ENCODE measurements around the gene SLF2. TPM values are rescaled to one million over a fixed set of nuclear protein-coding genes. Genes with fewer than 3 reads are reported as not detected.
"Not testable (repeated sequence)": the region's sequence is repeated elsewhere in the genome, so short reads cannot be mapped to it uniquely, and the experiment has no call there.

The SLF2 gene
- total and polyA plus RNA-seq, 2 donors from 2014 or later, result 6.7 to 29.6 TPM

- no peak overlapping the region for H3K9ac ChIP-seq (ENCODE audit: low read length in 3 of 3)
- H3K27ac ChIP-seq (ENCODE audit: low read depth in 2 of 2, low read length in 2 of 2), result no peak overlapping the region
- intact Hi-C loops (cut with DNase I), result no loop called here
These were observed 30.0 kb upstream of the SLF2 start for GRCh38 chr10:100882671-100883311.

GRCh38 chr10:100883312-100883821, 29.4 kb upstream of the SLF2 start:
- peaks cover 0 to 2% (median 0%) of the 10 kb centered on the region in 3 donors for H3K4me1 ChIP-seq (ENCODE audit: control insufficient read depth in 2 of 3, insufficient read depth in 2 of 3, low read depth in 1 of 3, low read length in 3 of 3)
- H3K9ac ChIP-seq (ENCODE audit: low read length in 3 of 3), result no peak overlapping the region
- FAIRE-seq (no peak), DNase-seq (peak in 3 of 5 donors; percentile 59 to 71 (median 69))
- H3K27ac ChIP-seq (ENCODE audit: low read depth in 2 of 2, low read length in 2 of 2), result no peak overlapping the region
- no peaks in the 10 kb centered on the region for H3K9me3 ChIP-seq (ENCODE audit: control insufficient read depth in 2 of 3, insufficient read depth in 1 of 3, low read length in 3 of 3)
- H3K36me3 ChIP-seq (ENCODE audit: control insufficient read depth in 2 of 3, insufficient read depth in 3 of 3, low read length in 3 of 3), result no peaks in the 10 kb centered on the region
- H3K27me3 ChIP-seq (ENCODE audit: control insufficient read depth, insufficient read depth, low read length), result no peaks in the 10 kb centered on the region
- H3K4me3 ChIP-seq (ENCODE audit: low read length in 3 of 3), result no peak overlapping the region
- TF ChIP-seq CTCF (IDR thresholded peaks at IDR 0.05; ENCODE audit: borderline replicate concordance, extremely low read depth, insufficient read depth), result no peak
- intact Hi-C loops (cut with DNase I), result no loop called here

More at GRCh38 chr10:100882671-100883311, 30.0 kb upstream of the SLF2 start:
- FAIRE-seq (no peak), DNase-seq (peak in 3 of 5 donors; percentile 62 to 67 (median 64))
- peaks cover 0 to 2% (median 0%) of the 10 kb centered on the region in 3 donors for H3K4me1 ChIP-seq (ENCODE audit: control insufficient read depth in 2 of 3, insufficient read depth in 2 of 3, low read depth in 1 of 3, low read length in 3 of 3)
- H3K9me3 ChIP-seq (ENCODE audit: control insufficient read depth in 2 of 3, insufficient read depth in 1 of 3, low read length in 3 of 3), result no peaks in the 10 kb centered on the region
- no peaks in the 10 kb centered on the region for H3K36me3 ChIP-seq (ENCODE audit: control insufficient read depth in 2 of 3, insufficient read depth in 3 of 3, low read length in 3 of 3)
- no peaks in the 10 kb centered on the region for H3K27me3 ChIP-seq (ENCODE audit: control insufficient read depth, insufficient read depth, low read length)
- H3K4me3 ChIP-seq (ENCODE audit: low read length in 3 of 3), result no peak overlapping the region
- no peak for TF ChIP-seq CTCF (IDR thresholded peaks at IDR 0.05; ENCODE audit: borderline replicate concordance, extremely low read depth, insufficient read depth)

GRCh38 chr10:100885611-100886010, 27.2 kb upstream of the SLF2 start:
- DNase-seq; H3K9ac ChIP-seq (ENCODE audit: low read length in 3 of 3); H3K27me3 ChIP-seq (ENCODE audit: control insufficient read depth, insufficient read depth, low read length); H3K27ac ChIP-seq (ENCODE audit: low read depth in 2 of 2, low read length in 2 of 2); H3K4me3 ChIP-seq (ENCODE audit: low read length in 3 of 3); H3K9me3 ChIP-seq (ENCODE audit: control insufficient read depth in 2 of 3, insufficient read depth in 1 of 3, low read length in 3 of 3); FAIRE-seq; intact Hi-C loops (cut with DNase I); H3K4me1 ChIP-seq (ENCODE audit: control insufficient read depth in 2 of 3, insufficient read depth in 2 of 3, low read depth in 1 of 3, low read length in 3 of 3); H3K36me3 ChIP-seq (ENCODE audit: control insufficient read depth in 2 of 3, insufficient read depth in 3 of 3, low read length in 3 of 3): not testable (repeated sequence)

- no peaks in the 10 kb centered on the region for H3K9me3 ChIP-seq (ENCODE audit: control insufficient read depth in 2 of 3, insufficient read depth in 1 of 3, low read length in 3 of 3)
- no peak for TF ChIP-seq CTCF (IDR thresholded peaks at IDR 0.05; ENCODE audit: borderline replicate concordance, extremely low read depth, insufficient read depth)
- DNase-seq, result peak in 4 of 5 donors; percentile 74 to 96 (median 85)
- H3K27me3 ChIP-seq (ENCODE audit: control insufficient read depth, insufficient read depth, low read length), result no peaks in the 10 kb centered on the region
- H3K4me1 ChIP-seq (ENCODE audit: control insufficient read depth in 2 of 3, insufficient read depth in 2 of 3, low read depth in 1 of 3, low read length in 3 of 3), result peaks cover 0 to 2% (median 0%) of the 10 kb centered on the region in 3 donors
- no peak overlapping the region for H3K4me3 ChIP-seq (ENCODE audit: low read length in 3 of 3)
- H3K36me3 ChIP-seq (ENCODE audit: control insufficient read depth in 2 of 3, insufficient read depth in 3 of 3, low read length in 3 of 3), result no peaks in the 10 kb centered on the region
- FAIRE-seq, result no peak
- no peak overlapping the region for H3K9ac ChIP-seq (ENCODE audit: low read length in 3 of 3)
- intact Hi-C loops (cut with DNase I), result no loop called here
- no peak overlapping the region for H3K27ac ChIP-seq (ENCODE audit: low read depth in 2 of 2, low read length in 2 of 2)
These were observed 26.7 kb upstream of the SLF2 start for GRCh38 chr10:100886091-100886490.

All from kidney (tissue), 14 donors.